Fibroblast of peridontal ligament (primary cell): ENCODE results near the gene NHSL2.

Experiments
- DNase-seq: peaks from one replicate; pipeline ENCODE4 v3.0.0-alpha.2; 2010; ENCODE audit errors: extremely low read depth

NHSL2 gene

DNA sequence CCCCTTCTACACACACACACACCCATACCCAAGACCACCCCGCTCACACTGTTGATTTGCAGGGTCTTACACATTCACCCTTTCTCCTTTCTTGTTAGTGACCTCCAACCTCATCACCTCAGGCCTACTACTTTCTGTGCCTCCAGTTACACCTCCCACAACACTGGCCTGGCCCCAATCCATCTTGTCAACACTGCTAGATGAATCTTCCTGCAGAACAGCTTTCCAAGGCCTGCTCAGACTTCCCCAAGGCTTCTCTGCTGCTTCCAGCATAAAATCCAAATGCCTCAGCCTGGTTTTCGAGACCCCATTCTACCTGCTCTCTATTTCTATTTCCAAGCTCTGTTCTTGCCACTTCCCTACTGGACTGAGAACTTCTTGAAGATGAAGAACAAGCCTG, 79.9 kb downstream of the NHSL2 start:
- DNase-seq, result no peak

DNA sequence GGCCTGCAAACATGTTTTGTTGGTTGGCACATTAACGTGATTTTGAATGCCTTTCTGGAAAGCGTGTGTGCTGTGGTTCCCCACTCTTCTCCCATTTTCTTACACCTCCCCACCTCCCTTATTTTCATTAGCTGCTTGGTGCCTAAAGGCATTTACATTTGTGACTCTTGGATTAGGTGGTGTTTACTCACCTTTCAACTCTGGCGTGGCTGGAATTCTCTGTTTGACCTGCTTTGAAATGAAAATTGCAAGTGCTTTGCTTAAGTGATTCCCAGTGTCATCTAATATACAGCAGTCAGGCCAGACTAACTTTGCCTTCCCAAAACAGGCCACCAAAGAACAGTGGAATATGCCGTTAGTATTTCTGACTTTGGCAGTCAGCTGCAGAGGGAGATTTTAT, 80.5 kb downstream of the NHSL2 start:
- DNase-seq, result no peak

DNA sequence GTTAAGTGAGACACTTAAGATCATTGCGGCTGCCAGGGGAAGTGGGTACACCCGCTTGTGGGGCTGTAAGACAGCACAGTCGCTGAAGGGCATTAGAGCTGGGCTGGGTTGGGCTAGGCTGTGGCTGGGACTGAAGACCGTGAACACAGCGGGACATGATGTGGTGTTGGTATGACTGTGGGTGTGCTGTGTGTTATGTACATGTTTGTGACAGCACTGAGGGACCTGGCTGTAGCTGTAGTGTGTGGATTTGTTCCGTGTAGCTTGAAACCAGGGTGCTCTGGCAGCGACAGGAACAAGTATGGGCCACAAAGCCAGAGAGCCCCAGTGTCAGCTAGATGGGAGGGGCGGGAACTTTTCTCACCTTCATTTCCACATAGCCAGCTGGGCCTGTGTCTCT, 82.1 kb downstream of the NHSL2 start:
- DNase-seq, result no peak

DNA sequence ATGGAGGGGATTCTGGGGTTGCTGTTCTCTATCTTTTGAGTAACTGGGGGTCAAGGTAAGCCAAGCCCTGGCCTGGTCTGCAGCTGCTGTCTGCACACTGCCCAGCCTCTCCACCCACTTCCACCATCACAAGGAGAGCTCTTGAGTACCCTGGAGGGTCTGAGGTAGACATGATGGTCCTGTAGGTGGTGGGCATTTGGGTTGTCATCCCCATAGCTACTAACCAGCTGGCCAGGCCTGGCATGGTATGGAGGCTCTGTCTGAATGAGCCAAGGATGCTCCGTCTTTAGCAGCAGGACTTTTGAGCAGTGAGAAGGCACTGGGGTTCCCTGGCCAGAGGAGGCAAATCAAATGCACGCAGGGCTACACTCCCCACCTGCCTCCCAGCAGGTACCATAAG, 82.7 kb downstream of the NHSL2 start:
- no peak for DNase-seq

DNA sequence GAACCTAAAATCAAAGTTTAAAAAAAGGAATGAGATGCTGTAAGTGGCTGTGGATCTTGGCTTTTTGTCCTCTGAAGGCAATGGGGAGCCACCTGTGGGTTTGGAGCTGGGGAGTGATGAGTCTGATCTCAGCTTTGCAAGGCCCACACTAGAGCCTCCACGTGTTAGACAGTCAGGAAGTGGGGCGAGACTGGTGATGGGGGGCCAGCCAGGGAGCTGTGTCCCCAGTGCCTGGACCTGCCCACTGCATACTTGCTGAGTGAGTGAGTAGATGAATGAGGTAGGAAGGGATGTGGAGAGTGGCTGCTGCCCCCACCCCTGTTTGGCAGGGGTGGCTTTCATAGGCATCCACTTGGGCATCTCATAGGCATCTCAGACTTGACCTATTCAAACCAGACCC, 84.0 kb downstream of the NHSL2 start:
- DNase-seq, result no peak

DNA sequence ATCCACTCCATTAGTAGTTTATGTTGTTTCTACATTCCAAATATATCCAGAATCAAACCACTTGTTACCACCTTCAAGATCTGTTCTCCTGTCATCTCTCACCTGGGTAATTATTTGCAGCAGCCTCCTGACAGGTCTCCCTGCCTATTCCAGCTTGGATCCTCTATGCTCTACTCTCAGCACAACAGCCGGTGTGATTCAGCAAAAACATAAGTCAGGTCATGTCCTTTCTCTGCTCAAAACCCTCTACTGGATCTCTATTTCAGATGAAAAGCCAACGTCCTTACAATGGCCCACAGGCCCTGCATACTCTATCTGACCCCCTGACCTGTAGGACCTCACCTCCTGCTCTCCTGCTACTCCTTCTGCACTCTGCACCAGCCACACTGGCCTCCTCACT, 84.5 kb downstream of the NHSL2 start:
- DNase-seq, result no peak

DNA sequence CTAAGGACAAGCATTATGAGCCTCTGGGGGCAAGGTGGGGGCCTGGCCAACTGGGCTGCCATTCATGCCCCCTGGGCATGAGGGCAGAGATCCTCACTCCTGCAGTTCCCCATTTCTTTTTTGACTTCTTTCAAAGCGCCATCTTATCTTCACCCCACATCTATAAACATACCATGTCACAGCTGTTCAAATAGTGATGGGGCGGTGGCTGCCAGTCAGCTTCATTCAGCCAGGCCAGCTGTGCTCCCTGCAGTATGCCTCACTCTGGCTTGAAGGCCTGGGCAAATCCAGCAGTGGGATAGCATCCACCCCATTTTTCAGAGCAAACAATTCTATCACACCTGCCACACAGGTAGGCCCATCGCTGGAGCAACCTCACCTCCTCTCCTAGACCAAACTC, 85.5 kb downstream of the NHSL2 start:
- no peak for DNase-seq

DNA sequence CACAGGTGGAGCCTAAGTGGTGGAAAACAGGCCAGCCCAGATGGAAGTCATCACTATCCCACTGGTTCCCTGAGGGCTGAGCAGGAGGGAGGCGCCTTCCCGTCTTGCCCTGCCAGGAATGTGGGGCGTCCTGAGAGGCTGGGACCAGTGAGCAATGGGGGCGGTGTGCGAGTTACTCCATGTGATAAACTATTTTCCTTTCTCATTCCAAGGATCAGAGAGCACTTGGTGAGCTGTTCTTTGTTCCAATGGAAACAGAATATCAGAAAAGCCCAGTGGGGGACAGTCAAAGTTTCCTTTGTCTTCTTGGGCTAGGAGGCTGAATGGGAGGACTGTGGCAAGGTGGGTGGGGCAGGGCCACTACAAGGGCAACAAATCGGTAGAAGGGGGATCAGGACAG, 86.2 kb downstream of the NHSL2 start:
- peak; percentile 42 for DNase-seq

DNA sequence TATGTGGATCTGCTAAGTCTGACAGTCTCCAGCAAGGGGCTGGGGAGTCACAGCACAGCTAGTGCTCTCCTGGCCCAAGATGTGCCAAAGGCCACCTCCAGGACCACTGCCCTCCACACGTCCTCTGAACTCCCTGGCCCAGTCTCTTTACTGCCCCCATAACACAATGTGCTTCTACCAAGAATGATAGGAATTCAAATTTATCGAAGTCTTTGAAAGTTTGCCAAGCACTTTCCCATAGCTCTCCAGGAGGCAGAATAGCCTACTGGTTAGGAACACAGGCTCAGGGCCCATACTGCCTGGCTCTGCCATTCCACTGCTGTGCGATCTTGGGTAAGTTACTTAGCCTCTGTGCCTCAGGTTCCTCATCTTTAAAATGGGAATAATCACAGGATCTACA, 86.7 kb downstream of the NHSL2 start:
- DNase-seq, result no peak

DNA sequence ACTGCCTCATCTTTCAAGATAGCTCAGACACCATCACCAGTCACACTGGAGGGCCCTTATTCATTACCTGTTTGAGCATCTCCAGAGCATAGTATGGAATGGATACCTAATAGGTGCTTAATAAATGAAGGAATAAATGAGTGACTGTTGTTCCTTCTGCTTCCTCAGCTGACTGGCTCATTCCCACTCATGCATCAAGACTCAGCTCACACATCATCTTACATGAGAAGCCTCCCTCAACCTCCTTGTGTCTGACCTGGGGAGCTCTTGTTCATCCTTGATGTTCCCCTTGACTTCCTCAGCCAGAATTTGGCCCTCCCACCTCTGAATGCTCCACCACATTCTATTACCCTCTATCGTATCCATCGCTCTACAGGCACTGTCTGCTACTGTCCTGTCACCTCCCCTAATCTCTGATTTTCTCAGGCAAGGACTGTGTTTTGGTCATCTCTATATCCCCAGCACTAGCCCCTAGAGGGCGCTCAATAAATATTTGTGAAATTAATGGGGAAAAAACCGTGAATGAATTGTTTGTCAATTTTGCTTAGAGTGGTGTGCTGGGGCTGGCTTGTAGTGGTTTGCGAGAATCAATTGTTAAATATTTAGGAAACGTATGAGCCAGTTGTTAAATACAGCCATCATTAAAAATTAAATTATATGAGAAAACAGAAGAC, 88.3 kb downstream of the NHSL2 start:
- DNase-seq, result peak; percentile 36

DNA sequence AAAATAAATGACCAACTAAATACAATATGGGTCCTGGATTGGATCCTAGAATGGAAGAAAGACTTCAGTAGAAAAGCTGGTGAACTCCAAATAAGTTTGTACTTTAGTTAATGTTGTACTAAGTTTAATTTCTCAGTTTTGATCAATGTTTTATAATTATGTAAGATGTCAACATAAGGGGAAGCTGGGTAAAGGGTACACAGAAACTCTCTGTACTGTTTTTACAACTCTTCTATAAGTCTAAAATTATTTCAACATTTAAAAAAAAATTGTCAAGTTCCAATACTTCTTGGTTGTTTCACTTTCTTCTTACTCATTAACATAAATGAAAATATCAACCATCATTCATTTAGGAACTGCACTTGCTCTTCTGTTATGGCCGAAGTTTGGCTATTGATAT, 88.9 kb downstream of the NHSL2 start:
- no peak for DNase-seq

DNA sequence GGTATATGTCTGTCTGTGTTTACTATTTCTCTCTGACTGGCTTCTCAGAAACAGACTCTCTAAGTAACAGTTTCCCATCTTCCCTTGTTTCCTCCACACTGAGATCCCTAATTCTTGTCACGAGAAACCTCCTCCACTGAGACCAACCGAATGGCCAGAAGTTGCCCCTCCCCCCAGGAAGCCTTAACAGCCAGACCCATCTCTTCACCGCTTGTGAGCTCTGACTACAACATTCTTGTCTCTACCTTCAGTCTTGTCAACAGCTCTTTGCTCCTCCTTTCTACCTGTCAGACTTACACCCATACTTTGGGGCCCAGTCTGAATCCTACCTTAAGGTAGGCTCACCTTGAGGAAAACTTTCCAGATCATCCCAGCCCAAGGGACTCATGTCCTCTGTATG, 90.8 kb downstream of the NHSL2 start:
- DNase-seq, result no peak

DNA sequence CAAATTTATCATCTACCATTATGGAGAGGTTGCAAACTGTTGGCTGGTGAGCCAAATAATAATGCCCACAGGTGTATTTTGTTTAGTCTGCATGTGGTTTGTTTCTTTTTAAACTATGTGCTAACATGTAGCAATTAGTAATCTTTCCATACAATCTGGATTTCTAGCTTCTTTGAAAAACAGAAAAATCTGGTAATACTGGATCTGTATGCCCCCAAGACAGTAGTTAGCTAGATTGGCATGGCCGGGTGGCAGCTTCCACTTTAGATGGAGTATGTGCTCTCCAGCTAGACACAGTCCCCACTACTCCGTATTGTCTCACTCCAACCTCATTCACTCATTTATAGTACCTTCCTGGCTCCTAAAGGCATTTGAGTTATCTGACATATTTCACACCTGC, 91.3 kb downstream of the NHSL2 start:
- DNase-seq, result no peak

DNA sequence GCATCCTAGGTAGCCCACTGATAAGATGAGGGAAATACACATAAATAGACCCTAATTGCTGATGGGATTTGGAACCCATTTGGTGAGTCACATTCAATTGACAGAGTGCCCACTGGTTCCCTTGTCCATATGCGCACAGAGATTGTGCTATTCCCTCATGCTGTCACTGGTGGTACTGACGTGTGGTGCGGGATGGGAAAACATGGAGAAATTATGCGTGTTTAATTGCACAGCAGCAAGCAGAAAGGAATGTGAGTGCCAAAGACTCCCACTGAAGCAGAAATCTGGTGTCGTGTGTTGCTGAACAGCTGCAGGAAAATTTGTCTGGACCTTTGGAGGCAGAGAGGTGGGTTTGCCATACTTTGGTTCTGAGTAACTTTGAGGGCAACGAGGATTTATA, 92.2 kb downstream of the NHSL2 start:
- DNase-seq, result peak; percentile 75

DNA sequence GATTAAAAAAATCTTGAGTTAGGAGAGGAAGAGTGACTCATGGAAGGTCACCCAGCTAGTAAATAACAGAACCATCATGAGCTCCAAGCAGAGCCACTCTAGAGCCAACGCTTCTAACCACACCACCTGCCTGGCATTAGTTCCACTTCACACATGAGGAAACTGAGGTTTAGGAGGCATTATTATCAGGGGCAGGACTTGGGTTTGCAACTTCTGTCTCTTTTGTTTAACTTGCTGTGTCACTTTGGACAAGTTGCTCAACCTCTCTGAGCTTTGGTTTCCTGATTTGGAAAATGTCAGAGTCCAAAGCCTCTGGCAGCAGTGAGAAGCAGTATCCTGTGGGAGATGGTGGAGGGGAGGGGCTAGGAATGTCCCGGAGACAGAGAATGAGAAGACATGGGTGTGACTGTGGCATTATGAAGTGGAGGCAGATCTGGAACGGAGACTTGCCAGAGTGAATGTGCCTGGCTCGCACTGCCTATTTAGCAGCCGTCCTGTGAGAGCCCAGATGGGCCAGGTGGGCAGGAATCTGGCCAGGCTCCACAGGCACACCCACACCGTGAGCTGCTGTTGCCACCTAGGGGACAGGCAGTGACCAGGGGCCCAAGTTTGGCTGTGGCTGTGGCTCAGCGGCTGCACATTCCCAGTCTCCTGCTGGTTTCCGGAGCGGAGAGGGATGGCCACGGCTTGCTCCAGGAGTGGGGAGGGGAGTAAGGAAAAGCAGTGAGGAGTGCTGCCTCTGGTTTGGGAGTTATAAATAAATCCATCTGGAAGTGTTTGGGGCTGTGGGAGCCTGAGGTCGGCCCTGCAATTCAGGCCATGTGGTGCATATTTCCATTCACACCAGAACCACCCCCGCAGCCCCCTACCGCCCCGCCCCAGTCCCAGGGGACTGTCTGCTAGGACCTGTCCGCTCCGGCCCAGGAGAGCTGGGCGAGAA, 93.4 kb downstream of the NHSL2 start:
- peak; percentile 83 for DNase-seq

DNA sequence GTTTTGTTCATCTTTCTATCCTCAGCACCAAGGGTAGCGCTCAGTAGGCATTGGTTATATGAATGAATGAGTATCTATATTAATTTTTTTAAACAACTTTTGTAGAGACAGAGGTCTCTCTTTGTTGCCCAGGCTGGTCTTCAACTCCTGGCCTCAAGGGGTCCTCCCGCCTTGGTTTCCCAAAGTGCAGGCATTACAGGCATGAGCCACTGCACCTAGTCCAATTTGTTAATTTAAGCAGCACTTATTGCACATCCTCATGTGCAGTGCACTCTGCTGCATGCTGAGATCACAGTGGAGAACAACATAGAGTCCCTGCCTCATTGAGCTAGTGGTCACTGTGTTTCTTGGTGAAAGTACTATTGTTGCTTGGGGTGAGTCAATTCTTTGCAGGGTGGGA, 94.4 kb downstream of the NHSL2 start:
- DNase-seq, result no peak

DNA sequence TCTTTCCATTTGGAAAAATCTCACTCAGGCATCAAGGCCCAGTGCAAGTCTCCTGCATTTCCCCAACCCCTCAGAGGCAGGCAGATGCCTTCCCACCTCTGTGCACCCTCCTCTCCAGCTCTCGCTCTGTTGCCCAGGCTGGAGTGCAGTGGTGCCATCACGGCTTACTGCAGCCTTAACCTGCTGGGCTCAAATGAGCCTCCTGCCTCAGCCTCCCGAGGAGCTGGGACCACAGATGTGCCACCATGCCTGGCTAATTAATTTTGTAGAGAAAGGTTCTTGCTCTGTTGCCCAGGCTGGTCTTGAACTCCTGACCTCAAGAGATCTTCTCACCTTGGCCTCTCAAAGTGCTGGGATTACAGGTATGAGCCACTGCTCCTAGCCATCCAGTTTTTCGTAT, 95.8 kb downstream of the NHSL2 start:
- no peak for DNase-seq

DNA sequence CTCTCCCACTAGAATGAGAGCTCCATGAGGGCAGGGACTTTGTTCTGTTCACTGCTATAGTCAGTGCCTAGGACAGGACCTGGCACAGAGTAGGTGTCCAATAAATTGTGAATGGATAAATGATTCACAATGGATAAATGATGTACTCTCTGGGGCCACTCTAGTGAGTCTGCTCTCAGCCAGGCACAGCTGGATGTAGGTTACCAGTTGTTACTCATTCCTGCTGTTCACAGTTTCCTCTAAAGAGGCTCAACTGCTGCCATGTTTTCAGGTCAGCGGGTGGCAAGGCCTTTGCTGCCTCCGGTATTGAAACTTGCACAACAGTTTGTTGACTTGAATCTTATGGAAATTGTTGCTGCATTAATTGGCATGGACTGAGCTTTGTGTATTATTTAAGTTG, 99.1 kb downstream of the NHSL2 start:
- no peak for DNase-seq

DNA sequence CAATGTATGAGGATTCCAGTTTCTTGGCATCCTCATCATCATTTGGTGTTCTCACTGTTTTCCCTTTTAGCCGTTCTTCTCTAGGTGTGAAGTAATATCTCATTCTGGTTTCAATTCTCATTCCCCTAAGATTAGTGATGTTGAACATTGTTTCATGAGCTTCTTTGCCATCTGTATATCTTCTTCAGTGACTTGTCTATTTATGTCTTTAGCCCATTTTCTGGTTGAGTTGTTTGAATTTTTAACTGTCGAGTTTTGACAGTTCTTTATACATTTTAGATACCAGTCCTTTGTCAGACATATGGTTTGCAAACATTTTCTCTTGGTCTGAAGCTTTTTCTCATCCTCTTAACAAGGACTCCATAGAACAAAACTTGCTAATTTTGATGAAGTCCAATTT, 101.1 kb downstream of the NHSL2 start:
- DNase-seq, result no peak

DNA sequence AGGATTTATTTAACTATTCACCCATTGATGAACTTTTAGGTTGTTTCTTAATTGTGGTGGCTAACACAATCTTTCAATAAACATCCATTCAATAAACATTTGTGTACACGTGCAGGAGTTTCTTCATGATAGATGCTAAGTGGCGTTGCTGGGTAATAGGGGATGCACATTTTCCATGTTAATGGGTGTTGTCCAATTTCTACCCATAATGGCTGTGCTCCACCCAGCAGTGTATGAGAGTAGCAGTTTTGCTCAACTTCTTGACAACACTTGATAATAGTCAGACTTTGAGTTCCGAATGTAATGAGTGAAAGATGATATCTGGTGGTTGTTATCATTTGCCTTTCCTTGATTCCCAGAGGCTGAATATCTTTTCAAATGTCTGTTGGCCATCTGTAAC, 104.7 kb downstream of the NHSL2 start:
- no peak for DNase-seq

DNA sequence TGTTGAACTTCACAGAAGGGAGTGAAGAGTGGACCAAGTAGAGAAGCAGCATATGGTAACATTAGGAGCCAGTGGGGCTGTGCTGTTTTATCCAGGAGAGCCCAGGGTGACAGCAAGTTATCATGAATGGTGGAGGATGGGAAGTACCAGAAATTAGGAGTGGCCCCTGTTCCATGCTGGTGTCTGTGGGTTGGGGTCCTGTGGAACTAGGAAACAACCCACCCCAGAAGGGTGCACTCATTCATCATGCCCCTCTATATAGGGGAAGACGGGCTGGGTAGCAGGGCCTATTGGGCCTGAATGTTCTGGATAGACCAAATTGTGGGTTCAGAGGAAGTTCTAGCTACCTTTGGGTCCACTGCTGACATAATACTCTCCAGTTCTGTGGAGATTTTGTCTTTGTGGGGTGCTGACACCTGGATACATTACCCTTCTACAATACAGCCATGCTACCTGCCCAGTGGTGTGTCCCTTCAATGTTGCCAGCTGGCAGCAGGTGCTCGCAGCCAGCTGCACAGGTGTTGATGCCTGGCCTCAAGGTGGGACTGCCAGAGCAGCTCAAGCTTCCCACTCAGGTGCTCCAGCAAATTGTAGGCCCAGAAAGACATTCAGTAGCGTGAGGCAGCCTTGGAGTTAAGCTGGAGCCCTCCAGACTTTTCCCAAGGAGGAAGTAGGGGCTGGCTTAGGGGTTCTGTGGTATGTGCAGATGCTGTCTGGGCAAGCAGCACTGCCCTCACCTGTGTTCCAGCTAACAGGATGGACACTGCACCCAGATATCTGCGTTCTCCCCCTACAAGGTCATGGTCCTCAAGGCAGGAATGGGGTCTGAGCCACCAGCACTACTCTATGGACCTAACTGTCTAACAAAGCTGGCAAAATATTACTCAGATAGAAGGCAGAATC, 106.5 kb downstream of the NHSL2 start:
- DNase-seq, result no peak
